Mesendoderm (in vitro differentiated cells): ENCODE measurements around the gene HTR7. TPM values are rescaled to one million over a fixed set of nuclear protein-coding genes. Genes with fewer than 3 reads are reported as not detected.
"Not testable (repeated sequence)": the region's sequence is repeated elsewhere in the genome, so short reads cannot be mapped to it uniquely, and the experiment has no call there.

Source experiments
- DNase-seq: peaks from one replicate; pipeline ENCODE4 v3.0.0; 2013
- H2AK5ac ChIP-seq: 2 replicates; pipeline ENCODE4 v1.6.1; 2013; ENCODE audit warnings: low read length, inconsistent platforms
- H2BK120ac ChIP-seq: 2 replicates; pipeline ENCODE4 v1.6.1; 2013; ENCODE audit warnings: low read depth, mild to moderate bottlenecking, low read length, moderate library complexity, mixed read lengths
- H2BK15ac ChIP-seq: replicated peaks from 2 replicates; pipeline ENCODE4 v1.6.1; 2013; ENCODE audit warnings: low read depth, mild to moderate bottlenecking, moderate library complexity
- H2BK5ac ChIP-seq: 2 replicates; pipeline ENCODE4 v1.6.1; 2013; ENCODE audit warnings: low read length, inconsistent platforms
- H3K18ac ChIP-seq: 2 replicates; pipeline ENCODE4 v1.6.1; 2013; ENCODE audit warnings: mild to moderate bottlenecking, low read length, mixed read lengths
- H3K23ac ChIP-seq: one replicate; pipeline ENCODE4 v1.6.1; 2013; ENCODE audit warnings: low read length
- H3K27ac ChIP-seq: 2 replicates; pipeline ENCODE4 v1.5.1; 2013; ENCODE audit warnings: low read depth, mild to moderate bottlenecking, inconsistent platforms, low read length, moderate library complexity
- H3K27me3 ChIP-seq: 2 replicates; pipeline ENCODE4 v1.6.1; 2013; ENCODE audit warnings: low read length, control low read depth, mild to moderate bottlenecking, inconsistent platforms; ENCODE audit not compliant: insufficient read depth, poor library complexity
- H3K36me3 ChIP-seq: 2 replicates; pipeline ENCODE4 v1.6.1; 2013; ENCODE audit warnings: low read length, inconsistent platforms; ENCODE audit not compliant: control insufficient read depth, insufficient read depth
- H3K4ac ChIP-seq: one replicate; pipeline ENCODE4 v1.6.1; 2013; ENCODE audit warnings: low read depth, mild to moderate bottlenecking, low read length, moderate library complexity
- H3K4me1 ChIP-seq: 2 replicates; pipeline ENCODE4 v1.6.1; 2013; ENCODE audit warnings: low read depth, low read length, inconsistent platforms; ENCODE audit not compliant: control insufficient read depth
- H3K4me2 ChIP-seq: 2 replicates; pipeline ENCODE4 v1.6.1; 2013; ENCODE audit warnings: low read length
- H3K4me3 ChIP-seq: 2 replicates; pipeline ENCODE4 v1.5.1; 2013; ENCODE audit warnings: mild to moderate bottlenecking, low read length
- H3K56ac ChIP-seq: one replicate; pipeline ENCODE4 v1.6.1; 2013; ENCODE audit warnings: low read length
- H3K79me1 ChIP-seq: 2 replicates; pipeline ENCODE4 v1.6.1; 2013; ENCODE audit warnings: low read length, inconsistent platforms
- H3K79me2 ChIP-seq: 2 replicates; pipeline ENCODE4 v1.6.1; 2013; ENCODE audit warnings: mild to moderate bottlenecking, low read length; ENCODE audit not compliant: control insufficient read depth, insufficient read depth
- H3K9ac ChIP-seq: 2 replicates; pipeline ENCODE4 v1.6.1; 2013; ENCODE audit warnings: low read length, inconsistent platforms
- H4K5ac ChIP-seq: one replicate; pipeline ENCODE4 v1.6.1; 2013; ENCODE audit warnings: low read length
- H4K8ac ChIP-seq: one replicate; pipeline ENCODE4 v1.6.1; 2013; ENCODE audit warnings: low read depth, mild to moderate bottlenecking, control low read depth, low read length, moderate library complexity
- WGBS: extraction: QIAGEN DNeasy Blood & Tissue Kit; methylation state at CpG from one replicate; pipeline ENCODE4 v1.1.7; 2013; ENCODE audit warnings: low lambda C conversion rate, missing lambda C conversion rate; ENCODE audit not compliant: insufficient coverage; ENCODE audit errors: extremely low coverage; 5-methylcytosine and 5-hydroxymethylcytosine counted together
- polyA plus RNA-seq, 2 experiments: library from polyadenylated mRNA; stranded (reverse); fragments of 200-250 nt; gene quantifications; one replicate each; pipeline ENCODE4 v1.2.3, GENCODE V29; 2013

HTR7 gene
- polyA plus RNA-seq (2013, experiment 1 of 2), result 5.1 TPM
- polyA plus RNA-seq (2013, experiment 2 of 2), result 5.2 TPM

GRCh38 chr10:90857635-90858460 lies at the start of gene HTR7:
Gene HTR7, minus strand, starts transcription at chr10:90858039. Its CDS starts 368 bp downstream, at chr10:90857671.
- no peak within 1 kb of the TSS for H3K23ac ChIP-seq
- peak within 1 kb of the TSS; percentile 100 for H2BK120ac ChIP-seq
- H3K27ac ChIP-seq, result peak within 1 kb of the TSS; percentile 93
- H2AK5ac ChIP-seq, result no peak within 1 kb of the TSS
- H3K9ac ChIP-seq, result peak within 1 kb of the TSS; percentile 81
- no CpG with 5 or more reads among the region's 104 CpGs for WGBS
- peak within 1 kb of the TSS; percentile 66 for H3K4me2 ChIP-seq
- no peaks in the 10 kb centered on the region for H3K36me3 ChIP-seq
- H4K8ac ChIP-seq, result no peak within 1 kb of the TSS
- H2BK5ac ChIP-seq, result no peak within 1 kb of the TSS
- peaks cover 36% of the 10 kb centered on the region for H3K79me2 ChIP-seq
- H3K79me1 ChIP-seq, result no peaks in the 10 kb centered on the region
- peak within 1 kb of the TSS; percentile 76 for H3K4me3 ChIP-seq
- peak within 1 kb of the TSS; percentile 93 for H3K56ac ChIP-seq
- no peaks in the 10 kb centered on the region for H3K4me1 ChIP-seq
- peak within 1 kb of the TSS; percentile 98 for H3K18ac ChIP-seq
- peak within 1 kb of the TSS; percentile 99 for H3K4ac ChIP-seq
- H3K27me3 ChIP-seq, result no peaks in the 10 kb centered on the region
- H4K5ac ChIP-seq, result no peak within 1 kb of the TSS
- peak within 1 kb of the TSS; percentile 96 for H2BK15ac ChIP-seq
- peak; percentile 75 for DNase-seq

- Histone ChIP-seq H4K8ac (no peak overlapping the region), H3K9ac (no peak overlapping the region), H2BK15ac (no peak overlapping the region), H2BK5ac (no peak overlapping the region), H3K27ac (no peak overlapping the region), H3K27me3 (no peaks in the 10 kb centered on the region), H3K4me3 (no peak overlapping the region), H3K56ac (no peak overlapping the region), H3K36me3 (no peaks in the 10 kb centered on the region), H2AK5ac (no peak overlapping the region), H3K18ac (no peak overlapping the region), H3K79me2 (no peaks in the 10 kb centered on the region), H3K4me2 (no peak overlapping the region), H3K4me1 (no peaks in the 10 kb centered on the region), H3K4ac (no peak overlapping the region), H3K23ac (no peak overlapping the region), H2BK120ac (no peak overlapping the region), H3K79me1 (no peaks in the 10 kb centered on the region), H4K5ac (no peak overlapping the region)
- no peak for DNase-seq
- no CpG with 5 or more reads among the region's 1 CpG for WGBS
These were observed 48.8 kb upstream of the HTR7 start for GRCh38 chr10:90906596-90906995.

DNA sequence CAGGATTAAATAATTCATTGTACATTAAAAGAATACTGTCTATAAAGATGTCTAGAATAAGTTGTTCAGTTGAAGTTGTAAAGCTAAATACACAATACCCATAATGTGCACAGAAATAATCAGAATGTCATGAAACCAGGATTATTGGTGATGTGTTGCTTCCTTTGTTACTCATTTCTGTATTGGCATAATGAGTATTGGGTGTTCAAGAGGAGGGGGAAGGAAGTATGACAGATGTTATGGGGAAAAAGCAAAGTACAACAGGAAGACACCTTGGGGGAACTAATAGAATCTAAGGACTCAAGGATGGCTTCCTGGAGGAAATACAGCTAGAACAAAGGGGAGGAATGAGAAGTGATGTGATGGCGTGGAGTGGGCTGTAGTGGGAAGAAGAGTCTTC lies 48.1 kb upstream of the HTR7 start:
- Histone ChIP-seq H2BK120ac (no peak overlapping the region), H3K9ac (no peak overlapping the region), H4K8ac (no peak overlapping the region), H3K4me3 (no peak overlapping the region), H2AK5ac (no peak overlapping the region), H3K79me1 (no peaks in the 10 kb centered on the region), H3K36me3 (no peaks in the 10 kb centered on the region), H2BK15ac (no peak overlapping the region), H2BK5ac (no peak overlapping the region), H4K5ac (no peak overlapping the region), H3K18ac (no peak overlapping the region), H3K27me3 (no peaks in the 10 kb centered on the region), H3K4ac (no peak overlapping the region), H3K27ac (no peak overlapping the region), H3K23ac (no peak overlapping the region), H3K79me2 (no peaks in the 10 kb centered on the region), H3K4me1 (no peaks in the 10 kb centered on the region), H3K4me2 (no peak overlapping the region), H3K56ac (no peak overlapping the region)
- DNase-seq, result no peak
- no CpG with 5 or more reads among the region's 1 CpG for WGBS

- not testable (repeated sequence) for H3K4me2 ChIP-seq, H3K4me1 ChIP-seq, H3K36me3 ChIP-seq, DNase-seq, H3K4me3 ChIP-seq, H3K9ac ChIP-seq, H3K79me2 ChIP-seq, H3K79me1 ChIP-seq, H4K8ac ChIP-seq, H3K27me3 ChIP-seq, H3K56ac ChIP-seq, H3K18ac ChIP-seq, H2BK5ac ChIP-seq, H2AK5ac ChIP-seq, H4K5ac ChIP-seq, H2BK15ac ChIP-seq, H3K23ac ChIP-seq, H2BK120ac ChIP-seq, H3K4ac ChIP-seq, H3K27ac ChIP-seq
- no CpG with 5 or more reads among the region's 2 CpGs for WGBS
These were observed 39.1 kb upstream of the HTR7 start for GRCh38 chr10:90896916-90897315.

DNA sequence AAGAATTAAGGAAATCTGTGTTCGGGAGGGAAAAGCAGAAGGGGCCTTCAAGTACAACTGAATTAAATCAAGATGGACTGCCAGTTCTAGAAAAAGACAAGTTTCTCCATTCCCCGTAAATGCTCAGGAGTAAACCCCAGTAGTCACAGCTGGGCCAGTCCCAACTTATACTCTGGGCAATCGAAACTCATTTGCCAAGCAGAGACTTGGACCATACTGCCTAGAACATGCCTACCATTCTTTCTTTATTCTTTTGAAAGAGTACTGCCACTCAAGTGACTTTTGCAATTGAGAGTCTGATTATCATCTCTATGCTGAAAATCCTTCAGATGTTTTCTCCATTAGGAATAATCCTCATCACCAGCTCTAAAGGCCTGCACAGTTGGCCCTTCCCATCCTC lies 35.4 kb upstream of the HTR7 start:
- Histone ChIP-seq H2BK15ac (no peak overlapping the region), H2BK120ac (no peak overlapping the region), H3K23ac (no peak overlapping the region), H2BK5ac (no peak overlapping the region), H3K4me2 (no peak overlapping the region), H3K36me3 (peaks cover 5% of the 10 kb centered on the region), H3K4ac (no peak overlapping the region), H3K9ac (no peak overlapping the region), H3K27ac (no peak overlapping the region), H4K5ac (no peak overlapping the region), H4K8ac (no peak overlapping the region), H2AK5ac (no peak overlapping the region), H3K79me1 (no peaks in the 10 kb centered on the region), H3K4me1 (no peaks in the 10 kb centered on the region), H3K4me3 (no peak overlapping the region), H3K27me3 (no peaks in the 10 kb centered on the region), H3K79me2 (no peaks in the 10 kb centered on the region), H3K56ac (no peak overlapping the region), H3K18ac (no peak overlapping the region)
- DNase-seq, result no peak
- no CpG with 5 or more reads among the region's 3 CpGs for WGBS
